Activated T-helper 2 cell treated with anti-CD3 and anti-CD28 coated beads, Interferon-gamma antibody, Interleukin-2, Interleukin-4, amounts not matched to agents 10 μg/mL and 5 μg/mL and 100 μg/mL, durations not matched to agents 14 hours and 24 hours and 36 hours (primary cell): ENCODE results near the gene CDH23. TPM values are rescaled to one million over a fixed set of nuclear protein-coding genes. Genes with fewer than 3 reads are reported as not detected.
A peak's percentile ranks its signal among the peaks of the same experiment; 100 is the strongest.

Source experiments
- DNase-seq: peaks from one replicate; pipeline ENCODE4 v3.0.0; 2021; ENCODE audit warnings: low spot score
- H3K27ac Mint-ChIP-seq: one replicate; pipeline ENCODE4 v1.8.0; 2021; ENCODE audit warnings: mixed read lengths
- H3K27me3 Mint-ChIP-seq: one replicate; pipeline ENCODE4 v1.8.0; 2021; ENCODE audit warnings: low read depth, mixed read lengths
- H3K36me3 Mint-ChIP-seq: one replicate; pipeline ENCODE4 v1.8.0; 2021; ENCODE audit warnings: low read depth, mixed read lengths
- H3K4me1 Mint-ChIP-seq: one replicate; pipeline ENCODE4 v1.8.0; 2021; ENCODE audit warnings: low read depth, mixed read lengths
- H3K4me3 Mint-ChIP-seq: one replicate; pipeline ENCODE4 v1.8.0; 2021; ENCODE audit warnings: low read depth, mild to moderate bottlenecking, moderate library complexity, mixed read lengths
- H3K9me3 Mint-ChIP-seq: one replicate; pipeline ENCODE4 v1.8.0; 2021; ENCODE audit warnings: mixed read lengths
- intact Hi-C: fragments of 100-400 bp; cut with micrococcal nuclease; formaldehyde crosslinking; loops from one replicate; pipeline ENCODE4 v1.15.1; 2023
- total RNA-seq: library from RNA; stranded (reverse); gene quantifications from 2 replicates; pipeline ENCODE4 v1.2.3, GENCODE V29; 2022

Gene CDH23
- total RNA-seq, 1 donor from 2014 or later = 0.55 TPM

DNA sequence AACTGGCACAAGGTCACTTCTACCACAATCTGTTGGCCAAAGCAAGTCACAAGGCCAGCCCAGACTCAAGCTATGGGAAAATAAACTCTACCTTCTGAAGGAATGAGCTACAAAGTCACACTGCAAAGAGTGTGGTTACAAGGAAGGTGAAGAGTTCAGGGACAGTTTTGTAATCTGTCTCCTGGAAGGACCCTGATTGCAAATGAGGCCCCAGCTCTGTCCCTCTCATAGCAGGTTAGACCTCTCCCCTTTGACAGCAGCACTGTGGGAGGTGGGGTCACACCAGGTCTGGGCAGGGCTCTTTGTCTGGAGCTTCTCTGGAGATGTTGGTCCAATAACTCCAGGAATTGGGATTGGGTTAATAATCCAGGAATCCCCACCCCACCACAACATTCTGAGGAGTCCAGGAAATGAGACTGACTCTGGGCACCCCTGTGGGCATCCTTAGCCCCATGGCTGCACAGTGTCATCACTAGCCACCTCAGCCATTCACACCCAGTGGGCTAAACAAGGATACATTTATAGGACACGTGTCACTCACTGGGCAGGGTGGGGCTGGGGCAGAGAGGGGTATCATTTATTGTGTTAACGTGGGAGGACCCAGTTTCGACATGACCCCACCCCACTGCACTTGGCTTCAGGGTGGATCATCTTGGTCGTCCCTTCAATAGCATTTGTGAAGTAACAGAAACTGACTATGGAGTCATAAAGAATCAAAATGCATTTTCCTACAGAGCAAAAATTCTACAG lies 346.5 kb downstream of the CDH23 start:
- Mint-ChIP-seq H3K27ac (peak overlapping the region; percentile 60), H3K4me1 (peaks cover 83% of the 10 kb centered on the region), H3K36me3 (peaks cover 34% of the 10 kb centered on the region), H3K27me3 (no peaks in the 10 kb centered on the region), H3K4me3 (no peak overlapping the region), H3K9me3 (peaks cover 9% of the 10 kb centered on the region)
- intact Hi-C loops = no loop called here
- no peak for DNase-seq

DNA sequence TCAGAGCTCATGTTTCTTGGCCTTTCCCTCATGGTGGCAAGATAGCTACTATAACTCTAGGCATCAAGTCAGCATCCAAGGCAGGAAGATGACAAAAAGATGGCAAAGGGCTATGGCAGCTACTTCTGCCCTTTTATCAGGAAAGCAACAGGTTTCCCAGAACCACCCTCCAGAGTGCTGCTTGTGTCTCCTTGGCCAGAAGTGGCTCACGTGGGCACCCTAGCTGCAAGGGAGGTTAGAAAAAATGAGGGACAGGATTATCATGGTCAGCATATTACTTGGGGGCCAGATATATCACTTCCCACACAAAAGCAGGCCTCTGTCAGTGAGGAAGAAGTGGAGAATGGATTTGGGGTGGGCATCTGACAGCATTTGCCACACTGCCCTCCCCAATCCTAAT lies 347.1 kb downstream of the CDH23 start:
- Mint-ChIP-seq H3K9me3 (peaks cover 9% of the 10 kb centered on the region), H3K4me1 (peaks cover 84% of the 10 kb centered on the region), H3K27me3 (no peaks in the 10 kb centered on the region), H3K27ac (no peak overlapping the region), H3K36me3 (peaks cover 39% of the 10 kb centered on the region), H3K4me3 (no peak overlapping the region)
- intact Hi-C loops = no loop called here
- no peak for DNase-seq

DNA sequence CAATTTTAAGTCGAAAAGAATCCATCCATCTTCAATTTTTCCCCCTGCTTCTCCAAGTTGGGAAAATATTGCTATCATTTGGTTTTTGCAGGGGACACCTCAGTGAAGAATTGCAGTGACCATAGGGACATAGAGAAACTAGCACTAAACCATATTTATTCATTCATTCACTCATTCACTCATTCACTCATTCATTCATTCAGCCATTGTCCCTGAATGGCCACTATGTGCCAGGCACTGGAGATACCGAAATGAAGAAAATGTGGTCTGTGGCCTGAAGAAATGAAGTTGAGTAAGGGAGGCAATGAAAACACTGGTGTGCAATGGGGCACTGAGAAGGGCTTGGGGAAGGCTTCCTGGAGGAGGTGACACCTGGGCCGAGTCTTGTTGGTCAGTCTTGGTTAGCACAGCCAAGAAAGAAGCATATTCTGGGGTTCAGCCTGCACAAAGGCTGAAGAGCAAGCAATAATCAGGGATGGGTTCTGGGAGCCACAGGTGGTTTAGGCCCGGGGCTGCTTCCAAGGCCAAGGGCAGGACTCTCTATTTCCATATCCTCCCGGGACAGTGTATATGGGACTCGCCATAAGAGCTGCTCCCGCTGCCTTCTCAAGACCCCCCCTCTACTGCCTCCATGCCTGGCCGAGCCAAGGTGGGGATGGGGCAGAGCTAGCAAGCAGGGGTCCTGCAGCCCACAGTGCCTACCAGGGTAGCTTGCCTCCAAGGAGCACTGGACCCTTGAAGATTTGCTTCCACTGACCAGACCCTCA lies 348.4 kb downstream of the CDH23 start:
- Mint-ChIP-seq H3K36me3 (peaks cover 46% of the 10 kb centered on the region), H3K27me3 (no peaks in the 10 kb centered on the region), H3K9me3 (peaks cover 9% of the 10 kb centered on the region), H3K4me3 (no peak overlapping the region), H3K4me1 (peaks cover 87% of the 10 kb centered on the region), H3K27ac (peak overlapping the region; percentile 12)
- DNase-seq = no peak
- intact Hi-C loops = no loop called here

DNA sequence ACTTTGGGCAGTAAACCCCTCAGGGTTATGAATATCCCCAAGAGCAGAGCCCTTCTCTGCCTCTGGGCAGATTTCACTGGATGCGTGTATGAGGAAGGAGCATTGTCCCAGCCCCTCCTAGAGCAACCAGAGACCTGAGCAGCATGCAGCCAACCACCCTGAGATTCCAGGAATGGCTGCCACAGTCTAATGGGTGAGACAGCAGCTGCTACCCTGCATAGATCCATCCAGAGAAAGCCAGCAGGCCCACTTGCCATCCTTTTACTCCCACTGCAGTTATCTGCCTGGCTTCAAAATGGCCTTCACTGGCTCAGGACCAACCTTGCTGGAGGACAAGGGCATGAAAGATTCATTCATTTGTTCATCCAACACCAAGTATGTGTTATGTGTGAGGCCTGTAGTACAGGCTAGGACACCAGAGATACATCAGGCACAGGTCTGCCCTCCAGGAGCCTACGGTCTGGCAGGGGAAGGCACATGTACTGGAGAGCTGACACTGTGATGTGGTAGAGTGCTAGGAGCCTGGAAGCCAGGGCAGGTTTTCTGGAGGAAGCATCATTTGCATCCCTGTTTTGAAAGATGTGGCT lies 349.0 kb downstream of the CDH23 start:
- no peak for DNase-seq
- Mint-ChIP-seq H3K27me3 (no peaks in the 10 kb centered on the region), H3K27ac (peak overlapping the region; percentile 99), H3K36me3 (peaks cover 53% of the 10 kb centered on the region), H3K4me3 (no peak overlapping the region), H3K9me3 (peaks cover 9% of the 10 kb centered on the region), H3K4me1 (peaks cover 89% of the 10 kb centered on the region)
- intact Hi-C loops = no loop called here

DNA sequence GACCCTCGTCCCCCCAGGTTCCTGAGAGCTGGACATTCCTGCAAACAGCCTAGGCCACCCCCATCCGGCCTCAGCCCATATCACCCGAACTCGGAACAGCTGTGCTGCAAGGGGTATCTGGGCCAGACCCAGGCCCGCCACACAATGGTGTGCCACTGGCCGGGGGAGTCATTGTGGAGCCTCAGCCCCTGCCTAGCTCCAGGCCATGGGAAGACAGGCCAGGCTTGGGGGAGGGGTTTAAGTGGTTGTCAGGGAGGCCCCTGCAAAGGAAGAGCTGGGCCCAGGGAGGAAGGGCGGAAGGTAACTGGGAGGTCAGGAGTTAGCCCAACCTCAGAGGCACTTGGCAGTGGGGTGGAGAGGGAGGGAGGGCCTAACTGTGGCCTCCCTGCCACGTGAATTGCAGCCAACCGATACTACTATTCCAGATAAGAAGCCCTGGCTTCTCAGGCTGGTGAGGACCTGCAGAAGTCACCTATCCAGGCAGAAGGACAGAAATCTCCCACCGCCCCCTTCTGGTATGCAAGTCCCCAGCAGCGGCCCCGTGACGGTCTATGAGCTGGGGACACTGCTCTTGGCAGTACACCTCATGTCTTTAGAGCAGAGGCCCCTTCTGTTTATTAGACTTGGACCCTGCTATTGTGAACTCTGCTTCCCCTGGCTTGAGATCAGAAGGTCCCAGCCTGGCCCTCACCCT lies 349.8 kb downstream of the CDH23 start:
- peak overlapping the region; percentile 99 for H3K27ac Mint-ChIP-seq

DNA sequence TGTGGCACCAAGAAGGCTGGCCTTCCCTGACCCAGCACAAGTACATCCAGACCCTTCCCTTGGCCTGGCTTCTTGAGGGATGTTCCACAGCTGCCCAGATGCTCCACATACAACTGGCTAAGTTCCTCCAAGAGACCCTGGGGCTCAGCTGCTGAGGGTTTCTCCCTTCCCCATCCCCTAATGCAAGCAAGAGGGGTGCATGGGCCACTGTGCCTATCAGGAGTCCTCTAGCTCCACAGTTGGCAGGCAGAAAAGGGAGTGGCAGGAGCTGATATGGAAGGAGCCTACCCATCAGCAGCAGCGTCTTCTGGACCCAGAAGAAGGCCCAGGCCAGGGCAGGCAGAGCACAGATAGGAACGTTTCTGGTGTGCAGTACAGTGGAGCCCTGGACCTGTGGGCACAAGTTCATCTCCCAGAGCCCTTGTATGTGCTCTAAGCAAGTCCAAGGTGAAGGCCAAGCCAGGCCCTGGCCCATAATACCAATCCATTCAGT lies 350.4 kb downstream of the CDH23 start:
- DNase-seq = no peak
- Mint-ChIP-seq H3K4me1 (peaks cover 83% of the 10 kb centered on the region), H3K27ac (peak overlapping the region; percentile 99), H3K27me3 (no peaks in the 10 kb centered on the region), H3K4me3 (no peak overlapping the region), H3K9me3 (peaks cover 8% of the 10 kb centered on the region), H3K36me3 (peaks cover 62% of the 10 kb centered on the region)
- intact Hi-C loops = no loop called here

More for the DNA sequence above, 349.8 kb downstream of the CDH23 start:
- Mint-ChIP-seq H3K4me1 (peaks cover 85% of the 10 kb centered on the region), H3K4me3 (no peak overlapping the region), H3K36me3 (peaks cover 57% of the 10 kb centered on the region), H3K27me3 (no peaks in the 10 kb centered on the region), H3K9me3 (peaks cover 9% of the 10 kb centered on the region)
- DNase-seq = no peak
- intact Hi-C loops = no loop called here

DNA sequence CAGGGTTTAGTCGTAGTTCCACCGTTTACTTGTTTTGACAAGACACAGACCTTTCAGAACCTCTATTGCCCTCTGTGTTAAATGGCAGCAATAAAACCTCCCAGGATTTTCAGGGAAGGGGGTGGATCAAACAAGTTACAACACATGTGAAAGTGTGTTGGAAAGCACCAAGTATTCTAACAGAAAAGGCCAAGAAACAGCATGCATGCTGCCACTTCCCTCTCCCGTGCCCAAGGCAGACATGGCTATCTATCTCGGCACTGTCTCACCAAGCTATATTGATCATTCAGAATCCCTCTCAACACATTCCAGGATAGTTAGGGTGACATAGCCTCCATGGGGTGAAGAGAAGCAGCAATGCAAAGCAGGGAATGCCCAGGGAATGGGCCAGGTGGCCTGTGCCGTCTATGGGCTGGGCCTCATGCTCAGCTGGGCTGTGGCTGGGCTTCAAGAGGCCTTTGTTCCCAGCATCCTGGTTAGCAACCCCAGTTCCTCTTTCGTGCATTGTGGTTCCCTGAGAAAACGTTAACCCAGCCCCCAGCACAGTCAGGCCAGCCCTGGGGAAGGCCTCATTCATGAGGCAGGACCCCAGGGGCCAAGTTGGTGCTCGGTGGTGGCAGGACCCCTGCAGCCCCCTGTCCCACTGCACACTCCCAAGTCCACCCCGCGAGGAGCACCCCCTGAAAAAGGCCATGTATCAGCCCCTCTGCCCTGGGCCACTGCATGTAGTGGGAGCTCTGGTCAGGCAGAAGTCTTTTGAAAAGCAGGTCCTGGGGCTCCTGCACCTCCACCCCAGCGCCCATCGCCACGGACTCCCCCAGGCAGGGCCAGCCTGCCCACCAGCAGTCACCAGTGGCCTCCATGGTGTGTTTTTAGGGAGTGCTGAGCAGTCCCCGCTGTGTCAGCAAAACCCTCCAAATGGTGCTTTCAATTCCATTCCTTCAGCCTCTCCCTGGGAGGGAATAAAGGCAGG lies 351.1 kb downstream of the CDH23 start:
- peak overlapping the region; percentile 99 for H3K27ac Mint-ChIP-seq
- H3K27me3 Mint-ChIP-seq = no peaks in the 10 kb centered on the region
- no peak overlapping the region for H3K4me3 Mint-ChIP-seq
- DNase-seq = no peak
- H3K4me1 Mint-ChIP-seq = peaks cover 83% of the 10 kb centered on the region
- intact Hi-C loops = loop anchor here (1.0 kb wide), 3 partner anchors 11 to 22 kb away; no protein-coding TSS in a partner anchor
- H3K36me3 Mint-ChIP-seq = peaks cover 59% of the 10 kb centered on the region
- H3K9me3 Mint-ChIP-seq = peaks cover under 1% of the 10 kb centered on the region

DNA sequence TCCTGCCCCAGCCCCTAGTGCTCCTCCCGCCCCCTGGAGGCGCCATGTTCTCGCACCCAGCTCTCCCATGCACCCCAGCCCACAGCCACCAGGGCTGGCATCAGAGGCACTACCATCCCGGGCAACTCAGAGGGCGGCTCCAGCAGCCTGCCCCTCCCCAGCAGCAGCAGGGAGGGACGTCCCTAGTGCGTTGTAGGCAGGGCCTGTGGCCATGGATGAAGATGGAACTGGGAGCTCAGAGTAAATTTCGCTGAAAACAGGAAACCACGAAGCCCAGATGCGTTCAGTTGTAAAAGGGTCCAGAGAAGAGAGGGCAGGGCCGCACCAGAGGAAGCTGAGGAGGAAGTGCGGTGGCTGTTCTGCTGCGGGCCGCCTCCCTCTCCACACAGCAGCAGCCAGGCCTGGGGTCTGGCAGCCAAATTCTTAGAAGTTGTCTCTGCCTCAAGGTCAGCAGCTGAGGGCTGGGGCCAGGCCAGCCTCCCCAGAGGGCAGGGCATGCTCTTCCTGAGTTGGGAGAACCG lies 352.0 kb downstream of the CDH23 start:
- intact Hi-C loops = loop anchor here (1.0 kb wide), 3 partner anchors 11 to 22 kb away; no protein-coding TSS in a partner anchor
- peaks cover 63% of the 10 kb centered on the region for H3K36me3 Mint-ChIP-seq
- H3K27me3 Mint-ChIP-seq = no peaks in the 10 kb centered on the region
- H3K27ac Mint-ChIP-seq = peak overlapping the region; percentile 99
- peak; percentile 83 for DNase-seq
- H3K4me1 Mint-ChIP-seq = peaks cover 85% of the 10 kb centered on the region
- H3K9me3 Mint-ChIP-seq = no peaks in the 10 kb centered on the region
- peak overlapping the region; percentile 69 for H3K4me3 Mint-ChIP-seq

DNA sequence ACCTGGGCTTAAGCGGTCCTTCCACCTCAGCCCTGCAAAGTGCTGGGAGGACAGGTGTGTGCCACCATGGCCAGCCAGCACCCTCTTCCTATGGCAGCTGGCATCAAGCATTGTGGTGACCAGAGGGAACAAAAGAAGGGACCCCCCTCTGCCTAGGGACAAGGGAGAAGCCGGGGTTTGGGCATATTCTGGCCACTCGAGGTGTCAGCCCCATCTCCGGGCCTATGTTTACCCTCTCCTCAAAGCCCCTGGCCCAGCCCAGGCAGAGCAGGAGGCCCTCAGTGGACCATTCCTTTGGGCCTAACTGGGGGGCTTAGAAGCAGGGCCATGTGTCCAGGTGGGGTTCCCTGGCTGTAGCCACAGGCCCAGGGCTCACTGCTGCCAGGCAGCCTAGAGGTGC lies 352.7 kb downstream of the CDH23 start:
- peaks cover 69% of the 10 kb centered on the region for H3K36me3 Mint-ChIP-seq
- peak overlapping the region; percentile 69 for H3K4me3 Mint-ChIP-seq
- peaks cover 87% of the 10 kb centered on the region for H3K4me1 Mint-ChIP-seq
- H3K9me3 Mint-ChIP-seq = no peaks in the 10 kb centered on the region
- intact Hi-C loops = no loop called here
- peak overlapping the region; percentile 99 for H3K27ac Mint-ChIP-seq
- no peak for DNase-seq
- H3K27me3 Mint-ChIP-seq = no peaks in the 10 kb centered on the region

DNA sequence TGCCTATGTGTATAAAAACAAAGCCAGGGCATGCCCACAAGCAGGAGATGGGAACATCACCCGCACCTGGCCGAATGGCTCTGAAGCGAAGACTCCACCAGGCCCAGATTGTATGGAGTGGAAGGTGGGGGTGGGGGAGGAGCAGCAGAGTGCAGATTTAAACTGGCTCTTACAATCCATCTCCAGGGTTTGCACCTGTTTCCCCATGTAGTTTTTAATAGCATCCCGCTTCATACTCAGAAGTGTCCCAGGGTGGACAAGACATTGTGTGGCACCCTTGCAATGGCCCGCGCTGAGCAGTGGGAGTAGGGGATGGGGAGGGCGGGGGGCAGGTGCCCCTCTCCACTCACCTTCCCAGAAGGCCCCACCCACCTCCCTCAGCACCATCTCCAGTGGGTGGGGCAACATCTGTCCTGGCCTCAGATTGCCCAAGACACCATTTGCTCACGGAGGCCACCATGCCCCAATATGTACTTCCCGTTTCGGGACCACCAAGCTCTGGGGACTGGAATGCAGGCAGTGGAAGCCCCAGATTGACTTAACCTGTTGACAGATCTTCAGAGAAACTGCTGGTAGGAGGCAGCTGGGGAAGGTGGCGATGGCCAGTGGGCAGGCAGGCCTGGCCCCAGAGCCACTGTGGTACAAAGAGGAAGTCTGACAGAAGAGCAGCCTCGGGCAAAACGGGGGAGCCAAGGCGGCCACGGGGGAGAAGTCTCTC lies 353.6 kb downstream of the CDH23 start:
- DNase-seq = no peak
- H3K36me3 Mint-ChIP-seq = peaks cover 71% of the 10 kb centered on the region
- H3K4me3 Mint-ChIP-seq = no peak overlapping the region
- no peaks in the 10 kb centered on the region for H3K9me3 Mint-ChIP-seq
- no peaks in the 10 kb centered on the region for H3K27me3 Mint-ChIP-seq
- peak overlapping the region; percentile 99 for H3K27ac Mint-ChIP-seq
- peaks cover 84% of the 10 kb centered on the region for H3K4me1 Mint-ChIP-seq
- intact Hi-C loops = no loop called here

DNA sequence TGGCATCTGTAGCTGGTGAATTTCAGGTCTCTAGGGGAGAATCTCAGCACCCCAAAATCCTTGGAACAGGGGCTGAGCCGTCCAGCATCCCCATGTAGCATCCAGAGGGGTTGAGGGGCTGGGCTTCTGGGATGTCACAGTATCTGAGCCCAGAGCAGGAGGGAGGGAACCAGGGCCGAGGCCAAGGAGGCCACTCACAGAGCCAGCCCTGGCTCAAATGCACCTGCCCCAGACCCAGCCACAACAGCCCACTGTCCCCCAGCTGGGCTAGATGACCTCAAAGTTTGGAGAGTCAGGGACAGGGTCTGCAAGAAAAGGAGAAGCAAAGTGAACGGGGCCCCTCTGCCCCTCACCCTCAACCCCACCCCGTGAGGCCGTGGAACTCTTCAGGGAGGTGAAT lies 354.3 kb downstream of the CDH23 start:
- H3K27ac Mint-ChIP-seq = peak overlapping the region; percentile 99
- no peaks in the 10 kb centered on the region for H3K9me3 Mint-ChIP-seq
- no peaks in the 10 kb centered on the region for H3K27me3 Mint-ChIP-seq
- intact Hi-C loops = no loop called here
- no peak overlapping the region for H3K4me3 Mint-ChIP-seq
- H3K36me3 Mint-ChIP-seq = peaks cover 67% of the 10 kb centered on the region
- peaks cover 79% of the 10 kb centered on the region for H3K4me1 Mint-ChIP-seq
- no peak for DNase-seq
